ENCODE data around the gene SP2. TPM values are rescaled to one million over a fixed set of nuclear protein-coding genes. Genes with fewer than 3 reads are reported as not detected.

The SP2 gene
- 0.31 TPM for total RNA-seq

DNA sequence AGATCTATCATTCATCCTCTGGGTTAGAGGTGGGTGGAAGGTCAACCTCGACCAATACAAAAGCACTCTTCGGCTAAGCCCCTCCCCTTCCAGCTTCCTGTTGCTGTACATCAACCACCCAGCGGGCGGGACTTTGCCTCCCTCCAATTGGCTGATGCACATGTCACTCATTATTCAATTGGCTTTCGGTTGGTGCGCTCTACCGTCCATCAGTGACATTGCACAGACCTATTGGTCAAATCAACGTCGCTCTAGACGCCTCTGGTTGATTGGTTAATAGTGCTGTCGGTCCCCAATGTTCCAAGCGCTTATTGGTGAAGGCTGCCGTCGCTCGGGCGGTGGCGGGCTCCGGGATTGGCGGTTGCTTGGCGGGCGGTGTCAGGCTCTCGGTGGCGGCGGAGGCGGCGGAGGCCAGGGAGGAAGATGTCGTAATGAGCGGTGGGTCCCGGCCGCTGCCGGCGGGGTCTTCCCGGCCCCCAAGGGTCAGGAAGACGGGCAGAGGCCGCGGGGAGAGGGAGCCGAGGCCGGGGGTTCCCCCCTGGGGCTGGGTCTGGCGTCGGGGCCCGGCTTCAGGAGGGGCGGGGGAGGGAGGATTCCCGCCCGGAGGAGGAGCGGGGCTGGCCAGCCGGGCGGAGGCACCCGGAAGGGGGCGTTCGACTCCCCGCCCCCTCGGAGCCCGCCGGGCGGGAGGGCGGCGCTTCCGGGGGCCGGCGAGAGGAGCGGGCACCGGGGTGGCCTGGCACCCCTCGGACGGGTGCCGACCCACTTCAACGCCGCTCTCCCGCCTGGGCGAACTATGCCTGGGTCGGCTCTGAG is at the start of gene SP2:
Gene SP2, plus strand, starts transcription at position 381 of the 816 bp plus-strand sequence. Its CDS starts 51 bp downstream, at position 432.
- peak; percentile 99 for DNase-seq

DNA sequence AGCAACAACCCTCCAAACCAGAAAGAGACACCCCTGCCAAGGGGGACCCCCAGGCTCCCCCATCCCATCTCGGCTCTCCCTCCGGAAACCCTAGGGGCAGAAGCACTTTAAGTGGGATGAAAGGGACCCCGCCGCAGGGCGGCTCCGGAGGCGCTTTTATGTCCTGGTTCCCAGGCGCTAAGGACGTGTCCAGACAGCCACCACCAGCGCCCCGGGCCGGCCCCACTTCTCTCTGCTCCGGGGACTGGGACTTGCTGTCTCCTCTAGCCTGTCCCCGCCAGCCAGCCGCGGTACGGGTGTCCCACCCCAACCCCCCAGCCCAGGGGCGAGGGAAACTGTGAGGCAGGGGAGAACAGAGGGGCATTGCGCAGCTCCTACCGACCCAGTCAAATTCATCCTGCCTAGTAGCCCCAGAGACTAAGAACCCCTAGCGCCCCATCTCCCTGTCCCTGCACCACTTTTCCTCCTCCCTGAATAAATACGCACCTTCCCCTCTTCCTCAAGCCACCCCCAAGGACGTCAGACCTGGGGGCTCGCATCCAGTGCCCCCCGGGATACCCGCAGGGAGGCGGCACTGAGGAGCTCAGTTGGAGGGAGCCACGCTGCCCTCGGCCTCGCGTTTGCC is 49.2 kb upstream of the SP2 start:
- DNase-seq = no peak

- DNase-seq = no peak
Observed at GRCh38 chr17:47847341-47848197, 48.5 kb upstream of the SP2 start.

- no peak for DNase-seq
Observed at GRCh38 chr17:47848198-47848513, 47.9 kb upstream of the SP2 start.

DNA sequence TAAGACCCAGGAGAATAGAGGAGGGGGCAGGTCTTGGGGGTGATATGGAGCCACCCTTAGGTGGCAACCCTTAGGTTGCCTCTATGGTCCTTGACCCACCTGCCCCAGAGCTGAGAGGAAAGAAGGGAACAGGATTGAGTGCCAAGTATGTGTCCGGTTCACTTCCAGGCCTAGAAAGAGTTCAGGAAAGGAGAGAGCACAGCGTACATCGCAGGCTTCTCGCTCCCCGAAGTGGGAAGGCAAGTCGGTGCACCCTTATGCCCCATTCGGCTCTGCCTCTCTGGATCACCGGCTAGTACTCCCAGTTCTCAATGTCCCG is 45.7 kb upstream of the SP2 start:
- DNase-seq = no peak

DNA sequence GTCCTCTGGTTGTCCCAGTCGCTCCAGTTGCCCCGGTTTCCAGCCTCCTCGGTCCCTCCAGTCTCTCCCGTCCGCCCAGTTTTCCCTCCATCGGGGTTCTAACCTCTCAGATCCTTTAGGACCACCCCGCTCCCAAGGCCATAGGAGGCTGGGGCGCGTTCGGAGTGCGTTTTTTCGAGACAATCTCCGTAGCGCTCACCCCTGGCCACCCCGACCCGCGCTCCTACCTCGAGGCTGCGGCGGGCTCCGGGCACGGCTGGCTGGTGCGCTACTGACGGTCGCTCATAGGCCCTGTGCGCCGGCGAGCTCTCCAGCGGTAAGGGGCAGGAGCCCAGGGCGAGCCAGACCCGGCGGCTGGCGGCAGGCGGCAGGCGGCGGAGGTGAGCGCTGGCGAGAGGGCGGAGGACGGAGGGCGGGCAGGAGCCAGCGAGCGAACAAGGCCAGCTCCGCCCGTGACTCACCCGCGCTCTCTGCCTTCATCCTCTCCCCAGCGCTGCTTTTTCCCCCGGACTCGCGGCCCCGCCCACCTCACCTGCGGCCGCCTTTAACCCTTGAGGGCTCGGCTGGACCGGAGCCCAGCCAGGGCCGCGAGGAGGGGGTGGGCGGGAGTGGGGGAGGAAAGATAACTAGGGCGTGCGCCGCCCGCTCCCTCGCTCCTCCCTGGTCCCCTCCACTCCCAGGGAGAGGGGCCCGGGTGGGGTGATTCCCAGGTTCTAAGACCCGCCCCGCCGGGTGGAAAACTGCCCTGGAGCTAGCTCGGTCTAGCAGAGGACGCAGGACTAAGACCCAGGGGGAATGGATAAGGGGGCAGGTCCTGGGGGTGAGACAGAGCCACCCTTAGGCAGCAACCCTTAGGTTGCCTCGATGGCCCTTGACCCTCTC is 45.1 kb upstream of the SP2 start, which contains the start of gene SP6:
Gene SP6, minus strand, starts transcription at position 472 of the 882 bp plus-strand sequence. CDS start 2,734 bp downstream, outside the sequence.
- DNase-seq = no peak

DNA sequence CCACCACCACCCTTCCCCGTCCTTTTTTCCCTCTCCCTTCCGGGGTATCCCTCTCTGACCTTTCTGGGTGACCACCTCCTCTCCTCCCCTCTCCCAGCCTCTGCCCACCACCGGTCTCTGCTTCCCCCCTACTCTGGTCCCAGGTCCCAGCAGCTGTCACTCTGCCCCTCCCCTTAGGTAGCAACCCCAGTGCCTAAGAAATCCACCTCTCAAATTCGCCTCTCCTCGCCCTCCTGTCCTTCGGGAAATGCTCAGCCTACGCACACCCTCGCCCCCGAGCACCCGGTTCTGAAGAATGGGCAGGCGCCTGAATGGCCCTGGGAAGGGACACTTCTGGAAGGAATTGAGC is 44.3 kb upstream of the SP2 start:
- DNase-seq = no peak

- no peak for DNase-seq
Observed at GRCh38 chr17:47852113-47852949, 43.7 kb upstream of the SP2 start.

DNA sequence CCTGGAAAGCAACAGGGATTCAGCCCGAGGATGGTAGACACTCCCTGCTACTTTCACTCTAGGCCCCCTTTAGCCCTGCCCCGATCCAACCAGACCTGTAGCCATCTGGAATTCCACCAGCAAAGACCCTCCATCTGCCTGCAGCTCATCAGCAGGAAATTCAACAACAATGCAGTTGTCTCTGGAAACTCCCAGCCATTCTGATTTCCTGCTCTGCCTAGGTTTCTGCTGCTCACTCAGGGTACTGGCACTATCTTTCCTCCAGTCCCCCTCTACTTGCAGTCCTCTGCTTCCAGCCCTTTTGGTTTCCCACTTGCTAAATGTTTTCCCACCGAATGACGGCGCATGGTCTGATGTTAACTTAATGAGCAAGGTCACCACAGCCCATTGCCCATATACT is 42.4 kb upstream of the SP2 start:
- no peak for DNase-seq

- DNase-seq = no peak
Observed at GRCh38 chr17:47855737-47856136, 40.3 kb upstream of the SP2 start.

DNA sequence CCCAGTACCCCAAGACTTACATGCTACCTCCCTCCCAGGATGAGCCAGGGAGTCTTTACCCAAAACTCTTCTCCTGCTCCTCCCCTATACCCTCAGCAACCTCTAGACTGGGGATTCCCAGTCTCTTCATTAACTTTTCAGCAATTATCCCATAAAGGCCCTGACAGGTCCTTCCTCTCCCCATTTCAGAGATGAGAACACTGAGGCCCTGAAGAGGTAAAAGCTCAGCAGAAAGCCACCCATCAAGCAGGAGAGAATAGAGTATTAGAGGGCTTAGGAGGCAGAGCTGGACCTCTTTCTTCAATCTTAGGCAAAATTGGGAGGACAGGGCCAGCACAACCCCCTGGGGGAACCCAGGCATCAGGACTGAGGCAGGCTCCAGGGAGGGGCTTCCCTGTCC is 39.2 kb upstream of the SP2 start:
- DNase-seq = no peak

- DNase-seq = no peak
Observed at GRCh38 chr17:47857551-47858455, 38.2 kb upstream of the SP2 start.

GRCh38 chr17:47860386-47860785 is 35.6 kb upstream of the SP2 start:
- DNase-seq = no peak

GRCh38 chr17:47862621-47863440 is 33.2 kb upstream of the SP2 start:
- no peak for DNase-seq

DNA sequence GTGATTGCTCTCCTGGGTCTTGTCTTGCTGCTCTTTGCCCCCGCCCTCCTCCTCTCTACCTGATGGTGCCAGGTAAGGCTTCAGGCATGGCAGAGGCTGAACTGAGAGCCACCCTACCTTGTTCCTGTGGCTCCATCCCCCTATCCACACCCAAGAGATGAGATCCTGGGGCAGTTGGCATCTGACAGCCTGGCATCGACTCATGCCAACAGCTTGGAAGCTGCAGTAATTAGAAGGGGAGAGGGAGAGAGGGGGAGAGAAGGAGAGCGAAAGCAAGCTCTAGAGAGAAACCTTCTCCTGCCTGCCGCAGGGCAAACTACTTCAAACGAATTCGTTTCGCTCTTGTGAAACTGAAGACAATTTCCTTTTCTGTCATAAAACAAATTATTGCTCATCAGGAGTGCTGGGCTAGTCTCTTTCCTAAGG is 31.2 kb upstream of the SP2 start:
- DNase-seq = no peak

GRCh38 chr17:47866941-47867340 is 29.1 kb upstream of the SP2 start:
- no peak for DNase-seq

DNA sequence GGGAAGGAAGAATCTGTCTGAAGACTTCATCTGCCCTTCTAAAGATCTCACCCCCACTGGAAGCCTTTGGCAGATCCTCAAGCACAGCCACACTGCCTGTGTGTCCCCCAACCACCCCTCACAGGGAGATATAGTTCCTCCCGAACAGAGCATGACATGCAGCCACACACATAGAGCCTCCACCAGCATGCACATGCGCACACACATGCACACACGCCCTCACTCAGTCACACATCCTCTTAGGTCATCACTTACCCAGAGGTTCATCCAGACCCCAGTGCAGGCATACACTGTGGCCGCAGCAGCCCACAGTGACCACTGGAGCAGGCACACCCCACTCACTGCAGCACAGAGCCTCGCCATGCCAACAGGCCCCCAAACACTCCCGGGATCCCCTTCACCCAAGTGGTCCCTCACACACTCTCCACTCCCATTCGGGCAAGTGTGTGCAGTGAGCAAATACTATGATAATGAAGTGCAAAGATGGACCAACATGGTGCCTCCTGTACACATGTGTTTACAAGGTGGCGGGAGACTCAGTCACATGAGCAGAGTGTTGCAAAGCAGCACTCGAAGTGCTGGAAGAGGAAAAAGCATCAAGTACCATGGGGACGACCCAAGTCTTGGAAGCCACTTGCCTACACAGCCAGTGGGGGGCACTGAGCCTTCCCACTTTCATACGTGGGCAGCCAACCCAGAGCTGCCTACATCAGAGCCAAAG is 28.1 kb upstream of the SP2 start:
- DNase-seq = no peak

DNA sequence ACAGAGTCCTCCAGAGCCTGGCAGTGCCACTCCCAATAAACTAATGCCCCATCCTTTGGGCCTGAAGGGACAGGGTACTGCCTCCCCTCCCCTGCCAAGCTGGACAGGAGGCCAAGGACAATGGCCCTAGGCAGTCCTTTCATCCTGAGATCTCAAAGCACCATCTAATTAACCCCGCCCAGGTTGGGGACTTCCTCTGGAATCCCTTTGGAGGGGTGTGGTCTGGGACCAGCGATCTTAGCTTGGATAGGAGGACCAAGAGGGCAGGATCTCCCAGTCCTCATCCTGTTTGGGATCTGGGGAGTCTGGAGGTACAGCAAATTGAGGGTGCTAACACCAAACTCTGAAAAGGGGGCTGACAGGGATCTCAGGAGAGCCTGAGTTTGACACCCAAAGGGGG is 26.9 kb upstream of the SP2 start:
- no peak for DNase-seq

GRCh38 chr17:47870056-47870455 is 26.0 kb upstream of the SP2 start:
- DNase-seq = no peak
